Measurements from ENCODE around the gene RYR1.
"Not testable (repeated sequence)": the region's sequence is repeated elsewhere in the genome, so short reads cannot be mapped to it uniquely, and the experiment has no call there.

Gene RYR1

GRCh38 chr19:38467541-38468525 is 34.3 kb downstream of the RYR1 start:
- Mint-ChIP-seq H3K4me3 (no peak overlapping the region), H3K36me3 (ENCODE audit: low read depth) (no peaks in the 10 kb centered on the region), H3K9me3 (no peaks in the 10 kb centered on the region), H3K27me3 (peaks cover 14% of the 10 kb centered on the region), H3K27ac (no peak overlapping the region), H3K4me1 (ENCODE audit: low read depth) (no peaks in the 10 kb centered on the region)
- intact Hi-C loops (cut with micrococcal nuclease), result no loop called here

GRCh38 chr19:38469151-38469550 is 35.7 kb downstream of the RYR1 start:
- Mint-ChIP-seq H3K27ac (no peak overlapping the region), H3K4me3 (no peak overlapping the region), H3K4me1 (ENCODE audit: low read depth) (no peaks in the 10 kb centered on the region), H3K36me3 (ENCODE audit: low read depth) (no peaks in the 10 kb centered on the region), H3K9me3 (no peaks in the 10 kb centered on the region), H3K27me3 (peaks cover 13% of the 10 kb centered on the region)
- intact Hi-C loops (cut with micrococcal nuclease), result no loop called here

GRCh38 chr19:38470788-38471480 is 37.4 kb downstream of the RYR1 start:
- Mint-ChIP-seq H3K9me3 (no peaks in the 10 kb centered on the region), H3K27me3 (peaks cover 10% of the 10 kb centered on the region), H3K4me3 (no peak overlapping the region), H3K4me1 (ENCODE audit: low read depth) (no peaks in the 10 kb centered on the region), H3K36me3 (ENCODE audit: low read depth) (no peaks in the 10 kb centered on the region), H3K27ac (no peak overlapping the region)
- intact Hi-C loops (cut with micrococcal nuclease), result no loop called here

DNA sequence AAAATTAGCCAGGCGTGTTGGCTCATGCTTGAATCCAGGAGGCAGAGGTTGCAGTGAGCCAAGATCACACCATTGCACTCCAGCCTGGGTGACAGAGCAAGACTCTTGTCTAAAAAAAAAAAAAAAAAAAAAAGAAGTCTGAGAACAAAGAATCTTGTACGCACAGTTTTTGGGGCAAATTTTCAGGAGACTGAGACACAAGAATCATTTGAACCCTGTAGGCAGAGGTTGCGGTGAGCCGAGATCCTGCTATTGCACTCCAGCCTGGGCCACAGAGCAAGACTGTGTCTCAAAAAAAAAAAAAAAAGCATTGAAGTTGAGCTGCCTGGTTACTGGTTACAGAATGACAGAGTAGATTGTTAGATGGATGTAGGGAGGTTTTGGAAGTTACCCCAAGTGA is 39.2 kb downstream of the RYR1 start:
- H3K9me3 Mint-ChIP-seq; H3K4me3 Mint-ChIP-seq; H3K36me3 Mint-ChIP-seq (ENCODE audit: low read depth); intact Hi-C loops (cut with micrococcal nuclease); H3K27ac Mint-ChIP-seq; H3K4me1 Mint-ChIP-seq (ENCODE audit: low read depth): not testable (repeated sequence)
- peaks cover 13% of the 10 kb centered on the region for H3K27me3 Mint-ChIP-seq

DNA sequence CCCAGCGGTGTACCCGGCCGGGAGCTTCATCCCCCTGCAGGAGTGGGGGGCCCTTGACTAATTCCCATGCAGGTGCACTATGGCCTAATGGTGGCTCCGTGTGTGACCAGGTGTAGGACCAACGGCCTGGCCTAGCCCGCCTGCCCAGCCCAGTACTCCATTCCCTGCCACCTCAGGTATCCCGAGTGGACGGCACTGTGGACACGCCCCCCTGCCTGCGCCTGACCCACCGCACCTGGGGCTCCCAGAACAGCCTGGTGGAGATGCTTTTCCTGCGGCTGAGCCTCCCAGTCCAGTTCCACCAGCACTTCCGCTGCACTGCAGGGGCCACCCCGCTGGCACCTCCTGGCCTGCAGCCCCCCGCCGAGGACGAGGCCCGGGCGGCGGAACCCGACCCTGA is 39.7 kb downstream of the RYR1 start:
- no peaks in the 10 kb centered on the region for H3K36me3 Mint-ChIP-seq (ENCODE audit: low read depth)
- H3K4me1 Mint-ChIP-seq (ENCODE audit: low read depth), result peaks cover 5% of the 10 kb centered on the region
- intact Hi-C loops (cut with micrococcal nuclease), result no loop called here
- H3K27ac Mint-ChIP-seq, result no peak overlapping the region
- H3K4me3 Mint-ChIP-seq, result no peak overlapping the region
- peaks cover 16% of the 10 kb centered on the region for H3K27me3 Mint-ChIP-seq
- no peaks in the 10 kb centered on the region for H3K9me3 Mint-ChIP-seq

DNA sequence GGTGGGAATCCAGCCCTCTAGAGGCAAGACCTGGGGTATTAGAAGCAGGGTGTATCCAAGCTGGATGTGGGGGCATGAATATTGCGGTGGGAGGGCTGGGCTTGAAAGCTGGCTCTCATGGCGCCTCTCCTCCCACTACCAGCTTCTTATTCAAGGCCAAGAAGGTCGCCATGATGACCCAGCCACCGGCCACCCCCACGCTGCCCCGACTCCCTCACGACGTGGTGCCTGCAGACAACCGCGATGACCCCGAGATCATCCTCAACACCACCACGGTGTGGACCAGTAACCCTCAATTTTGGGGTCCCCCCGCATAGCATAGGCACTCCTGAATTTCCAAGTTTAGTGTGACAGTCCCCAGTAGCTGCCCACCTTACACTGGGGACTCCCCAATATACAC is 41.7 kb downstream of the RYR1 start:
- H3K9me3 Mint-ChIP-seq, result no peaks in the 10 kb centered on the region
- peaks cover 17% of the 10 kb centered on the region for H3K27me3 Mint-ChIP-seq
- intact Hi-C loops (cut with micrococcal nuclease), result no loop called here
- no peaks in the 10 kb centered on the region for H3K36me3 Mint-ChIP-seq (ENCODE audit: low read depth)
- peaks cover 15% of the 10 kb centered on the region for H3K4me1 Mint-ChIP-seq (ENCODE audit: low read depth)
- no peak overlapping the region for H3K4me3 Mint-ChIP-seq
- no peak overlapping the region for H3K27ac Mint-ChIP-seq

- intact Hi-C loops (cut with micrococcal nuclease), result no loop called here
- Mint-ChIP-seq H3K27me3 (peaks cover 14% of the 10 kb centered on the region), H3K9me3 (no peaks in the 10 kb centered on the region), H3K4me3 (no peak overlapping the region), H3K27ac (no peak overlapping the region), H3K4me1 (ENCODE audit: low read depth) (peaks cover 15% of the 10 kb centered on the region), H3K36me3 (ENCODE audit: low read depth) (no peaks in the 10 kb centered on the region)
Observed at GRCh38 chr19:38478273-38478971, 44.9 kb downstream of the RYR1 start.

DNA sequence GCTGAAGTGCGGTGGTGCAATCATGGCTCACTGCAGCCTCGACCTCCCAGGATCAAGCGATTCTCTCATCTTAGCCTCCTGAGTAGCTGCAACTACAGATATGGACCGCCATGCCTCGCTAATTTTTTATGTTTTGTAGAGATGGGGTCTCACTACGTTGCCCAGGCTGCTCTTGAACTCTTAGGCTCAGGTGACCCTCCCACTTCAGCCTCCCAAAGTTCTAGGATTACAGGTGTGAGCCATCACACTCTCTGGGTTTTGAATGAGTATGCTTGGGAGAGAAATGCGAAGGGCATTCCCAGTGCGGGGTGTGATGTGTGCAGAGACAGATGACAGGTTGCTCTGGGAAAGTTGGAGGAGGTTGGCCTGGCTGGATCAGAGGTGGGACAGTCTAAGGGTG is 49.0 kb downstream of the RYR1 start:
- Mint-ChIP-seq H3K27me3 (peaks cover 13% of the 10 kb centered on the region), H3K4me1 (ENCODE audit: low read depth) (peaks cover 15% of the 10 kb centered on the region), H3K27ac (no peak overlapping the region), H3K4me3 (no peak overlapping the region), H3K9me3 (peaks cover 6% of the 10 kb centered on the region), H3K36me3 (ENCODE audit: low read depth) (peaks cover 17% of the 10 kb centered on the region)
- intact Hi-C loops (cut with micrococcal nuclease), result no loop called here

DNA sequence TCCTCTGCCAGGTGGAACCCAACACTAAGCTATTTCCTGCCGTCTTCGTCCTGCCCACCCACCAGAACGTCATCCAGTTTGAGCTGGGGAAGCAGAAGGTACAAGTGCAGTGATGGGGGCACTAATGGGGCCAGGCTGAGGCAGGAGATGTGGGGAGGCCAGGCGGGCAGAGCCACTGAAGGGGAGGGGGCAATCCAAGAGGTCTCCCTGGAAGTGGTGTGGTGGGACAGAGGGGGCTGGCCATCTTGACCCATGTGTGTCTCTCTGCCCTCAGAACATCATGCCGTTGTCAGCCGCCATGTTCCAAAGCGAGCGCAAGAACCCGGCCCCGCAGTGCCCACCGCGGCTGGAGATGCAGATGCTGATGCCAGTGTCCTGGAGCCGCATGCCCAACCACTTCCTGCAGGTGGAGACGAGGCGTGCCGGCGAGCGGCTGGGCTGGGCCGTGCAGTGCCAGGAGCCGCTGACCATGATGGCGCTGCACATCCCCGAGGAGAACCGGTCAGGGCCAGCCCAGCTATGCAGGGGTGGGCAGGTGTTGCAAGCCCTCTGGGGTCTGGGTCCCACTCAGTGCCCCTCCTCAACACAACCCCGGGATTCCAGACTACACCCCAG is 49.6 kb downstream of the RYR1 start:
- Mint-ChIP-seq H3K27ac (no peak overlapping the region), H3K4me1 (ENCODE audit: low read depth) (peaks cover 11% of the 10 kb centered on the region), H3K27me3 (peaks cover 12% of the 10 kb centered on the region)

GRCh38 chr19:38484747-38485146 is 51.3 kb downstream of the RYR1 start:
- Mint-ChIP-seq H3K4me1 (ENCODE audit: low read depth) (peaks cover 7% of the 10 kb centered on the region), H3K36me3 (ENCODE audit: low read depth) (peaks cover 29% of the 10 kb centered on the region), H3K9me3 (peaks cover 14% of the 10 kb centered on the region), H3K27me3 (peaks cover 12% of the 10 kb centered on the region), H3K27ac (no peak overlapping the region), H3K4me3 (no peak overlapping the region)
- intact Hi-C loops (cut with micrococcal nuclease), result no loop called here

More for the DNA sequence above, 49.6 kb downstream of the RYR1 start:
- peaks cover 6% of the 10 kb centered on the region for H3K9me3 Mint-ChIP-seq
- no peak overlapping the region for H3K4me3 Mint-ChIP-seq
- intact Hi-C loops (cut with micrococcal nuclease), result no loop called here
- peaks cover 19% of the 10 kb centered on the region for H3K36me3 Mint-ChIP-seq (ENCODE audit: low read depth)

DNA sequence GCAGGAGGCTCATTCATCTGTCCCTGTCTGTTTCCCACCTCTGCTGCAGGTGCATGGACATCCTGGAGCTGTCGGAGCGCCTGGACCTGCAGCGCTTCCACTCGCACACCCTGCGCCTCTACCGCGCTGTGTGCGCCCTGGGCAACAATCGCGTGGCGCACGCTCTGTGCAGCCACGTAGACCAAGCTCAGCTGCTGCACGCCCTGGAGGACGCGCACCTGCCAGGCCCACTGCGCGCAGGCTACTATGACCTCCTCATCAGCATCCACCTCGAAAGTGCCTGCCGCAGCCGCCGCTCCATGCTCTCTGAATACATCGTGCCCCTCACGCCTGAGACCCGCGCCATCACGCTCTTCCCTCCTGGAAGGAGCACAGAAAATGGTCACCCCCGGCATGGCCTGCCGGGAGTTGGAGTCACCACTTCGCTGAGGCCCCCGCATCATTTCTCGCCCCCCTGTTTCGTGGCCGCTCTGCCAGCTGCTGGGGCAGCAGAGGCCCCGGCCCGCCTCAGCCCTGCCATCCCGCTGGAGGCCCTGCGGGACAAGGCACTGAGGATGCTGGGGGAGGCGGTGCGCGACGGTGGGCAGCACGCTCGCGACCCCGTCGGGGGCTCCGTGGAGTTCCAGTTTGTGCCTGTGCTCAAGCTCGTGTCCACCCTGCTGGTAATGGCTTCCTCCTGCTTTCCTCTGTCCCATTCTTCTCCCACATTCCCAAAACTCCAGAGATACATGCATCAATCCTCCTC is 52.2 kb downstream of the RYR1 start:
- Mint-ChIP-seq H3K36me3 (ENCODE audit: low read depth) (peaks cover 36% of the 10 kb centered on the region), H3K4me3 (no peak overlapping the region), H3K9me3 (peaks cover 21% of the 10 kb centered on the region), H3K4me1 (ENCODE audit: low read depth) (peaks cover 7% of the 10 kb centered on the region), H3K27me3 (peaks cover 18% of the 10 kb centered on the region), H3K27ac (no peak overlapping the region)
- intact Hi-C loops (cut with micrococcal nuclease), result no loop called here

GRCh38 chr19:38486731-38487336 is 53.3 kb downstream of the RYR1 start:
- Mint-ChIP-seq H3K27me3 (peaks cover 16% of the 10 kb centered on the region), H3K27ac (no peak overlapping the region), H3K36me3 (ENCODE audit: low read depth) (peaks cover 40% of the 10 kb centered on the region), H3K9me3 (peaks cover 26% of the 10 kb centered on the region), H3K4me1 (ENCODE audit: low read depth) (peaks cover 7% of the 10 kb centered on the region), H3K4me3 (no peak overlapping the region)
- intact Hi-C loops (cut with micrococcal nuclease), result no loop called here

GRCh38 chr19:38488096-38488495 is 54.6 kb downstream of the RYR1 start:
- peaks cover 20% of the 10 kb centered on the region for H3K4me1 Mint-ChIP-seq (ENCODE audit: low read depth)
- no peak overlapping the region for H3K27ac Mint-ChIP-seq
- intact Hi-C loops (cut with micrococcal nuclease), result no loop called here
- peaks cover 26% of the 10 kb centered on the region for H3K9me3 Mint-ChIP-seq
- no peak overlapping the region for H3K4me3 Mint-ChIP-seq
- peaks cover 19% of the 10 kb centered on the region for H3K27me3 Mint-ChIP-seq
- peaks cover 40% of the 10 kb centered on the region for H3K36me3 Mint-ChIP-seq (ENCODE audit: low read depth)

Data from dendritic cell treated with granulocyte-macrophage colony-stimulating factor and Interleukin-4, amounts not matched to agents 40 ng/mL and 50 ng/mL, for 4 days (primary cell).